Body of pancreas (tissue), 4 donors: ENCODE measurements around the gene SCUBE1.

Experiments used
- POLR2A ChIP-seq, 3 donors: fragments of 450-650 bp; IDR thresholded peaks; one replicate each; pipeline ENCODE4 v1.6.1; 2016; ENCODE audit warnings: antibody characterized with exemption in 3 of 3, mild to moderate bottlenecking in 2 of 3
- TF ChIP-seq, protein P1 (sequence below), 7 experiments: fragments of 450-650 bp in 4 of 7; fragments of 200-600 bp in 3 of 7; sonication (generic) in 3 of 7; IDR thresholded peaks; one replicate each; pipeline ENCODE4 v1.5.1; 2016 to 2019; ENCODE audit warnings: antibody characterized with exemption in 7 of 7

DNA sequence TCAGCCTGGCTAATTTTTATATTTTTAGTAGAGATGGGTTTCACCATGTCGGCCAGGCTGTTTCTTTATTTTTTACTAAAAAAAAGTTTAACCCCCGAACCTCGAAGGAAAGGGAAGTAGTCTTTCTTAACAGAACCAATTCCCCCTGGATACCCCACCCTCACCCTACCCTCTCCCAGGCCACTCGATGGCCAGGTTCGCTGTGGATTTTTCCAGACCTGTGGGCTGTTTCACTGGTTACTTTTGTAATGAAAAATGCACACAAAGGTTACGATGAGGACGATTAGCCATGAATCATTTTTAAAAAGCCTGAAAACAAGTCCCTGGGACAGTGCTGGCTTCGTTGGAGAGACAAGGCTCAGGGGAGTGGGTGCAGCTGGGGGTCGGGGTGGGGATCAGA, 189.3 kb downstream of the SCUBE1 start:
- TF ChIP-seq POLR2A (IDR thresholded peaks at IDR 0.05): no peak
- TF ChIP-seq, protein P1, sequence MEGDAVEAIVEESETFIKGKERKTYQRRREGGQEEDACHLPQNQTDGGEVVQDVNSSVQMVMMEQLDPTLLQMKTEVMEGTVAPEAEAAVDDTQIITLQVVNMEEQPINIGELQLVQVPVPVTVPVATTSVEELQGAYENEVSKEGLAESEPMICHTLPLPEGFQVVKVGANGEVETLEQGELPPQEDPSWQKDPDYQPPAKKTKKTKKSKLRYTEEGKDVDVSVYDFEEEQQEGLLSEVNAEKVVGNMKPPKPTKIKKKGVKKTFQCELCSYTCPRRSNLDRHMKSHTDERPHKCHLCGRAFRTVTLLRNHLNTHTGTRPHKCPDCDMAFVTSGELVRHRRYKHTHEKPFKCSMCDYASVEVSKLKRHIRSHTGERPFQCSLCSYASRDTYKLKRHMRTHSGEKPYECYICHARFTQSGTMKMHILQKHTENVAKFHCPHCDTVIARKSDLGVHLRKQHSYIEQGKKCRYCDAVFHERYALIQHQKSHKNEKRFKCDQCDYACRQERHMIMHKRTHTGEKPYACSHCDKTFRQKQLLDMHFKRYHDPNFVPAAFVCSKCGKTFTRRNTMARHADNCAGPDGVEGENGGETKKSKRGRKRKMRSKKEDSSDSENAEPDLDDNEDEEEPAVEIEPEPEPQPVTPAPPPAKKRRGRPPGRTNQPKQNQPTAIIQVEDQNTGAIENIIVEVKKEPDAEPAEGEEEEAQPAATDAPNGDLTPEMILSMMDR (IDR thresholded peaks at IDR 0.05): no peak
